Activated B cell treated with CpG ODN at 0.5 μM for 24 hours (primary cell): ENCODE data around the gene PTPRS. TPM values are rescaled to one million over a fixed set of nuclear protein-coding genes. Genes with fewer than 3 reads are reported as not detected.
"Not testable (repeated sequence)": the region's sequence is repeated elsewhere in the genome, so short reads cannot be mapped to it uniquely, and the experiment has no call there.

Source experiments
- ATAC-seq: fragments of 200-7000 bp; cut with Tn5 transposase; one replicate; pipeline ENCODE4 v1.10.0; 2021; ENCODE audit warnings: low read depth, mild to moderate bottlenecking, moderate library complexity
- CTCF ChIA-PET: fragments of 350-600 bp; sonication (Branson Sonifier 250); formaldehyde crosslinking; loops from one replicate; lab custom pipeline; 2021; ENCODE audit warnings: antibody characterized with exemption; lab: Charles Lee
- POLR2A ChIA-PET: fragments of 350-600 bp; sonication (Branson Sonifier 250); formaldehyde crosslinking; loops from one replicate; lab custom pipeline; 2021; ENCODE audit warnings: antibody characterized with exemption; lab: Charles Lee
- DNase-seq: peaks from one replicate; pipeline ENCODE4 v3.0.0; 2022
- H3K27ac Mint-ChIP-seq: one replicate; pipeline ENCODE4 v1.8.0; 2020; ENCODE audit warnings: mixed read lengths
- H3K27me3 Mint-ChIP-seq: one replicate; pipeline ENCODE4 v1.8.0; 2021; ENCODE audit warnings: mixed read lengths
- H3K36me3 Mint-ChIP-seq: one replicate; pipeline ENCODE4 v1.8.0; 2021; ENCODE audit warnings: low read depth, mixed read lengths
- H3K4me1 Mint-ChIP-seq: one replicate; pipeline ENCODE4 v1.8.0; 2021; ENCODE audit warnings: mixed read lengths
- H3K4me3 Mint-ChIP-seq: one replicate; pipeline ENCODE4 v1.8.0; 2020; ENCODE audit warnings: mild to moderate bottlenecking, mixed read lengths
- H3K9me3 Mint-ChIP-seq: one replicate; pipeline ENCODE4 v1.8.0; 2020; ENCODE audit warnings: mixed read lengths
- intact Hi-C: fragments of 100-400 bp; cut with micrococcal nuclease; formaldehyde crosslinking; loops from one replicate; pipeline ENCODE4 v1.15.1; 2024
- total RNA-seq: library from RNA; stranded (reverse); gene quantifications from 2 replicates; pipeline ENCODE4 v1.2.3, GENCODE V29; 2022
- TF ChIP-seq, protein P1 (sequence below): fragments of 200-600 bp; IDR thresholded peaks from one replicate; pipeline ENCODE4 v1.8.0; 2022; ENCODE audit warnings: antibody characterized with exemption, mild to moderate bottlenecking

Gene PTPRS
- total RNA-seq, 1 donor from 2014 or later = 3.4 TPM

DNA sequence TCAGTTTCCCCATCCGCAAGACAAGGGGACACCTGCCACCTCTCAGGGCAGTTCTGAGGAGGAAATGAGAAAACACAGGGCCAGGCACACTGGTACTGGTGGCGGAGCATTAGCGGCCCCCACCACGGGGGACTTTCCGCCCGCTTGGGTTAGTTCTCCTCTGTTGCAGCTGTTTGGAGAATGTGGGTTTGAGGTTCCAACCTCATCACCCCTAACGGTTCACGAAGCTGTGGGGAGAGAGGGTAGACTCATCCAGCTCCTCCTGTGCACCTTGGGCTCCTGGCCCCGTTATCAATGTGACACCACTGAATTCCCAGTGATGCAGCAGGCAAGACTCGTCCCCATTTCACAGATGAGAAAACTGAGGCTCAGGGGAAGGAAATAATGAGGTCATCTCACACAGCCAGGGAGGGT, 10.3 kb downstream of the PTPRS start:
- POLR2A ChIA-PET = interaction anchor here (1.0 kb wide), 1 partner anchor 8 kb away, joined by 3 read pairs; no protein-coding TSS in a partner anchor
- Mint-ChIP-seq H3K27me3 (peaks cover 19% of the 10 kb centered on the region), H3K9me3 (no peaks in the 10 kb centered on the region), H3K4me1 (peaks cover 7% of the 10 kb centered on the region), H3K4me3 (peak overlapping the region; percentile 16), H3K36me3 (no peaks in the 10 kb centered on the region), H3K27ac (no peak overlapping the region)
- ATAC-seq (peak; percentile 81), DNase-seq (no peak)
- TF ChIP-seq, protein P1, sequence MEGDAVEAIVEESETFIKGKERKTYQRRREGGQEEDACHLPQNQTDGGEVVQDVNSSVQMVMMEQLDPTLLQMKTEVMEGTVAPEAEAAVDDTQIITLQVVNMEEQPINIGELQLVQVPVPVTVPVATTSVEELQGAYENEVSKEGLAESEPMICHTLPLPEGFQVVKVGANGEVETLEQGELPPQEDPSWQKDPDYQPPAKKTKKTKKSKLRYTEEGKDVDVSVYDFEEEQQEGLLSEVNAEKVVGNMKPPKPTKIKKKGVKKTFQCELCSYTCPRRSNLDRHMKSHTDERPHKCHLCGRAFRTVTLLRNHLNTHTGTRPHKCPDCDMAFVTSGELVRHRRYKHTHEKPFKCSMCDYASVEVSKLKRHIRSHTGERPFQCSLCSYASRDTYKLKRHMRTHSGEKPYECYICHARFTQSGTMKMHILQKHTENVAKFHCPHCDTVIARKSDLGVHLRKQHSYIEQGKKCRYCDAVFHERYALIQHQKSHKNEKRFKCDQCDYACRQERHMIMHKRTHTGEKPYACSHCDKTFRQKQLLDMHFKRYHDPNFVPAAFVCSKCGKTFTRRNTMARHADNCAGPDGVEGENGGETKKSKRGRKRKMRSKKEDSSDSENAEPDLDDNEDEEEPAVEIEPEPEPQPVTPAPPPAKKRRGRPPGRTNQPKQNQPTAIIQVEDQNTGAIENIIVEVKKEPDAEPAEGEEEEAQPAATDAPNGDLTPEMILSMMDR = no peak
- CTCF ChIA-PET = no interaction called here
- intact Hi-C loops = no loop called here

DNA sequence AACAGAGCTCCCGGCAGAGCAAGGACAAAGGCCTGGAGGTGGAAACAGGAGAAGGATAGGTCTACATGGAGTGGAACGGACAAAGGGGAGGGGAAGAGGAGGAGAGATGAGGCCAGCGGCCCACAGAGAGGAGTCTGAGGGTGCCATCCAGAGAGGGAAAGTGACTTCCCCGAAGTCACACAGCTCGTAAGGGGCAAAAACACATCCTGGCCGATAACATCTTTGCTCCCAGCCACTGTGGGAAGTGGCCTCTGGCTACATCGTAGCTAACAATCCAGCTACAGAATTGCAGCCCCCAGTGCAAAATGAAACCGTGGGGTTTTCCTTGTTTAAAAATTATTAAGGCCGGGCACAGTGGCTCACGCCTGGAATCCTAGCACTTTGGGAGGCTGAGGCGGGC, 11.5 kb downstream of the PTPRS start:
- Mint-ChIP-seq H3K4me1 (peaks cover 5% of the 10 kb centered on the region), H3K27ac (no peak overlapping the region), H3K9me3 (peaks cover 3% of the 10 kb centered on the region), H3K27me3 (peaks cover 7% of the 10 kb centered on the region), H3K36me3 (no peaks in the 10 kb centered on the region), H3K4me3 (no peak overlapping the region)
- DNase-seq = no peak
- POLR2A ChIA-PET = no interaction called here
- CTCF ChIA-PET = no interaction called here
- no peak for ATAC-seq
- TF ChIP-seq, protein P1 = no peak
- intact Hi-C loops = no loop called here

DNA sequence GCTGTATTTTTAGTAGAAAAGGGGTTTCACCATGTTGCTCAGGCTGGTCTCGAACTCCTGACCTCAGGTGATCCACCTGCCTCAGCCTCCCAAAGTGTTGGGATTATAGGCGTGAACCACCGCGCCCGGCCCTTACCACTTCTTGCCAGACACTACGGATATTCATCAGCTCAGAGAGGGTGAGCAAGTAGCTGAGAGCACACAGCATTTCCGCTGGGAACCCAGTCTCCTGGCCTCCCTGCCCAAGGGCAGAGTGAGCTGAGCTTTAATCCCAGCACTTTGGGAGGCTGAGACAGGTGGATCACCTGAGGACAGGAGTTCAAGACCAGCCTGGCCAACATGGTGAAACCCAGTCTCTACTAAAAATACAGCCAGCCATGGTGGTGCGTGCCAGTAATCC, 12.2 kb downstream of the PTPRS start:
- DNase-seq, H3K4me1 Mint-ChIP-seq, H3K27ac Mint-ChIP-seq, ATAC-seq, H3K27me3 Mint-ChIP-seq, H3K9me3 Mint-ChIP-seq, POLR2A ChIA-PET, H3K36me3 Mint-ChIP-seq, H3K4me3 Mint-ChIP-seq, intact Hi-C loops, CTCF ChIA-PET: not testable (repeated sequence)

DNA sequence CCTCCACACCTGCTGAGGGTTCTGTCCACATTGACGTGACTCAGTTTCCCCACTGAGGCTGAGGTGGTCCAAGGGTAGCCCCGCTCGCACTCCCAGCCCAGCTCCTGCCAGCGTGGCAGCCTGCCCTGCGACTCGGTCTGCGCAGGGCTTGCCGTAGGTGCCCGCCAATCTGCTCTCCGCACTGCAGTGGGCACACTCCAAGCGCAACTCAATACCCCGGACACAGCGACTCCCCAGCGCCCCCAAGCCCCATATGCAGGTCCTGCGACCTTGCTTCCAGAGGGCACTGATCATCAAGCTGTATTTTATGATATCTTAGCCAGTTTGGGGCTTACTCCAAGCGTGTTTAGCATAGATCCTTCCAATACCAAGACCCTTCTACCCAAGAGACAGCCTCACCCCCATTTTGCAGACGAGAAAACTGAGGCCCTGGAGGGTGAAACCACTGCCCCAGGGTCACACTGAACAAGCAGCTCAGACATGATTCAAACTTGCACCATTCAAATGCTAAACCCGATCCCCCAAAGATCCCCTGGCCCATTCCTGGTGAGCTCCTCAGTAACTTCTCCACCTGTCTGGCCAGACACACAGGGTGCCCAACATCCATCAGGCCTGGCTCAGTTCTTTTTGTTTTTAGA, 13.5 kb downstream of the PTPRS start:
- CTCF ChIA-PET = no interaction called here
- TF ChIP-seq, protein P1 = no peak
- Mint-ChIP-seq H3K9me3 (peaks cover 3% of the 10 kb centered on the region), H3K27me3 (peaks cover 3% of the 10 kb centered on the region), H3K27ac (no peak overlapping the region), H3K36me3 (no peaks in the 10 kb centered on the region), H3K4me1 (peaks cover 14% of the 10 kb centered on the region), H3K4me3 (no peak overlapping the region)
- POLR2A ChIA-PET = no interaction called here
- DNase-seq (no peak), ATAC-seq (no peak)
- intact Hi-C loops = no loop called here

DNA sequence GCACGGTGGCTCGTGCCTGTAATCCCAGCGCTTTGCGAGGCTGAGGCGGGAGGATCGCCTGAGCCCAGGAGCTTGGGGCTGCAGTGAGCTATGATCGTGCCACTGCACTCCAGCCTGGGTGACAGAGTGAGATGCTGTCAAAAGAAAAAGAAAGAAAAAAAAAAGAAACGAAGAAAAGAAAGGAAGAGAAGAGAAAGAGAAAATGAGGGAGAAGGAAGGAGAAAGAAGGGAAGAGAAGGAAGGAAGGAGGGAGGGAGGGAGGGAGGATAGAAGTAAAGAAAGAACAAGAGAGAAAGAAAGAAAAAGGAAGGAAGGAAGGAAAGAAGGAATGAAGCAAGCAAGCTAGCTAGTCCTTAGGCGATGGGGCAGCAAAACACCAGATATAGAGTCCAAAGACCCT, 14.1 kb downstream of the PTPRS start:
- ChIA-PET CTCF (no interaction called here), POLR2A (no interaction called here)
- intact Hi-C loops = no loop called here
- Mint-ChIP-seq H3K4me1 (peaks cover 20% of the 10 kb centered on the region), H3K27me3 (peaks cover 3% of the 10 kb centered on the region), H3K4me3 (no peak overlapping the region), H3K27ac (no peak overlapping the region), H3K36me3 (no peaks in the 10 kb centered on the region), H3K9me3 (peaks cover 3% of the 10 kb centered on the region)
- DNase-seq (no peak), ATAC-seq (no peak)
- TF ChIP-seq, protein P1 = no peak

DNA sequence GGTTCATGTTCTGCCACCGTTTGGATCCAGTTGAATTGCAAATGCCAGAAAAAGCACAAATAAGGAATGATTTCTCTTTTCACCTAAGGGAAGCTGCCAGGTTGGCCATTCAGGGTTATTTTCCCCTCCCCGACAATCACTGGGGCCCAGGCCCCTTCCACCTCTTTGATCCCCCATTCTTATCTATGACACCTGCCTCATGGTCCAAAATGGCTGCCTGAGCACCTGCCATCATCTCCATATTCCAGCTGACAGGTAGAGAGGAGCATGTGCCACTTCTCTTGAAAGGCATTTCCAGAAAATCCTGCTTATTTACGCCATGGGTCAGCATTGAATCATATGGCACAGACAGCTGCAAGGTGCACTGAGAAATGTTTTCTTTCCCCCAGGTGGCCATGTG, 15.7 kb downstream of the PTPRS start:
- no peaks in the 10 kb centered on the region for H3K36me3 Mint-ChIP-seq
- POLR2A ChIA-PET = no interaction called here
- intact Hi-C loops = no loop called here
- H3K4me1 Mint-ChIP-seq = peaks cover 16% of the 10 kb centered on the region
- ATAC-seq (no peak), DNase-seq (no peak)
- H3K27me3 Mint-ChIP-seq = peaks cover 3% of the 10 kb centered on the region
- CTCF ChIA-PET = no interaction called here
- TF ChIP-seq, protein P1 = no peak
- H3K4me3 Mint-ChIP-seq = no peak overlapping the region
- peaks cover 3% of the 10 kb centered on the region for H3K9me3 Mint-ChIP-seq
- H3K27ac Mint-ChIP-seq = no peak overlapping the region
